Posterior vena cava (tissue), 2 donors: ENCODE data around the gene GFPT1. TPM values are rescaled to one million over a fixed set of nuclear protein-coding genes. Genes with fewer than 3 reads are reported as not detected.

Source experiments
- DNase-seq: peaks from one replicate; pipeline ENCODE4 v3.0.0-alpha.2; 2020; ENCODE audit warnings: low spot score
- intact Hi-C, 2 donors: fragments of 100-400 bp; cut with DNase I; formaldehyde crosslinking; loops; one replicate each; pipeline versions ENCODE4 v1.14.1 to v1.14.2; 2022 to 2023
- total RNA-seq, 2 donors: library from RNA; stranded (reverse); fragmentation: NEBNext Ultra II Directional; extraction: Animal tissue kit (Norgen Biotek cat#: 25700); gene quantifications; one replicate each; pipeline ENCODE4 v1.2.1, GENCODE V29; 2021
- donor health status: DM: yes; HTN: yes; CAD: no.
- donor health status: DM: yes; HTN: yes; CAD: no.

The GFPT1 gene
- total RNA-seq, 2 donors from 2014 or later, result 45.6 to 75.8 TPM

- DNase-seq, result no peak
- intact Hi-C loops, result loop anchor here (5.0 to 10.0 kb wide), 5 partner anchors 50 to 360 kb away; partner anchors contain the start of gene ANTXR1 (in 1 of the 2)
Measured at GRCh38 chr2:69304656-69305055, 82.4 kb downstream of the GFPT1 start.

GRCh38 chr2:69300650-69301049 is 86.4 kb downstream of the GFPT1 start:
- DNase-seq, result no peak
- intact Hi-C loops, result loop anchor here (10.0 kb wide), 3 partner anchors 46 to 356 kb away; no protein-coding TSS in a partner anchor

- DNase-seq, result no peak
- intact Hi-C loops, result loop anchor here (10.0 kb wide), 3 partner anchors 45 to 355 kb away; no protein-coding TSS in a partner anchor
Measured at GRCh38 chr2:69299772-69300516, 87.1 kb downstream of the GFPT1 start.

- DNase-seq, result no peak
- intact Hi-C loops, result no loop called here
Measured at GRCh38 chr2:69298862-69299261, 88.2 kb downstream of the GFPT1 start.

GRCh38 chr2:69298261-69298660 is 88.8 kb downstream of the GFPT1 start:
- intact Hi-C loops, result no loop called here
- no peak for DNase-seq

GRCh38 chr2:69297216-69297615 is 89.8 kb downstream of the GFPT1 start:
- intact Hi-C loops, result no loop called here

GRCh38 chr2:69296421-69296820 is 90.6 kb downstream of the GFPT1 start:
- DNase-seq, result no peak
- intact Hi-C loops, result no loop called here

More at GRCh38 chr2:69297216-69297615, 89.8 kb downstream of the GFPT1 start:
- no peak for DNase-seq

- intact Hi-C loops, result no loop called here
Measured at GRCh38 chr2:69292256-69292655, 94.8 kb downstream of the GFPT1 start.

GRCh38 chr2:69291721-69292120 is 95.3 kb downstream of the GFPT1 start:
- intact Hi-C loops, result no loop called here
- no peak for DNase-seq

More at GRCh38 chr2:69292256-69292655, 94.8 kb downstream of the GFPT1 start:
- no peak for DNase-seq

GRCh38 chr2:69291004-69291650 is 95.9 kb downstream of the GFPT1 start:
- no peak for DNase-seq

GRCh38 chr2:69288429-69288828 is 98.6 kb downstream of the GFPT1 start:
- no peak for DNase-seq
- intact Hi-C loops, result no loop called here

More at GRCh38 chr2:69291004-69291650, 95.9 kb downstream of the GFPT1 start:
- intact Hi-C loops, result no loop called here

- intact Hi-C loops, result no loop called here
- DNase-seq, result no peak
Measured at GRCh38 chr2:69287544-69287943, 99.5 kb downstream of the GFPT1 start.

GRCh38 chr2:69285379-69285894 is 101.6 kb downstream of the GFPT1 start:
- DNase-seq, result no peak
- intact Hi-C loops, result no loop called here

- DNase-seq, result no peak
- intact Hi-C loops, result no loop called here
Measured at GRCh38 chr2:69280796-69281412, 106.1 kb downstream of the GFPT1 start.

- DNase-seq, result no peak
- intact Hi-C loops, result no loop called here
Measured at GRCh38 chr2:69279931-69280681, 106.9 kb downstream of the GFPT1 start.

GRCh38 chr2:69279211-69279610 is 107.8 kb downstream of the GFPT1 start:
- intact Hi-C loops, result no loop called here
- DNase-seq, result no peak

GRCh38 chr2:69278366-69278765 is 108.7 kb downstream of the GFPT1 start:
- intact Hi-C loops, result no loop called here
- DNase-seq, result no peak

GRCh38 chr2:69275490-69275889 is 111.5 kb downstream of the GFPT1 start:
- intact Hi-C loops, result no loop called here

GRCh38 chr2:69272803-69273471 is 114.1 kb downstream of the GFPT1 start:
- no peak for DNase-seq
- intact Hi-C loops, result no loop called here

More at GRCh38 chr2:69275490-69275889, 111.5 kb downstream of the GFPT1 start:
- no peak for DNase-seq
